Omental fat pad (tissue), 4 donors: Measurements from ENCODE around the gene NFE2L2. TPM values are rescaled to one million over a fixed set of nuclear protein-coding genes. Genes with fewer than 3 reads are reported as not detected.

Source experiments
- ATAC-seq: fragments of 150-250 bp; one replicate; pipeline ENCODE4 v1.9.1; 2016; ENCODE audit warnings: mild to moderate bottlenecking, moderate library complexity; ENCODE audit not compliant: low FRiP score
- DNase-seq: peaks from one replicate; pipeline ENCODE4 v3.0.0-alpha.2; 2019; ENCODE audit warnings: low spot score
- CTCF ChIP-seq, 3 donors: fragments of 450-650 bp; IDR thresholded peaks; one replicate each; pipeline ENCODE4 v1.5.1; 2016 to 2017; ENCODE audit warnings: antibody characterized with exemption in 3 of 3, mild to moderate bottlenecking in 3 of 3, moderate library complexity in 2 of 3
- total RNA-seq, 4 donors: library from RNA; depleted of rRNA; stranded (reverse); fragments of >200 nt; gene quantifications; one replicate each; pipeline ENCODE4 v1.1.0, GENCODE V29; 2016

The NFE2L2 gene
- total RNA-seq, 4 donors from 2014 or later, result 88.5 to 140 (median 106) TPM

- DNase-seq (no peak), ATAC-seq (no peak)
- no peak for TF ChIP-seq CTCF (IDR thresholded peaks at IDR 0.05)
Measured at GRCh38 chr2:177302552-177302951, 38.0 kb upstream of the NFE2L2 start.

- no peak for TF ChIP-seq CTCF (IDR thresholded peaks at IDR 0.05)
- DNase-seq (no peak), ATAC-seq (no peak)
Measured at GRCh38 chr2:177298191-177298590, 33.7 kb upstream of the NFE2L2 start.

- no peak for ATAC-seq
- DNase-seq, result no peak
- TF ChIP-seq CTCF (IDR thresholded peaks at IDR 0.05), result no peak
Measured at GRCh38 chr2:177296040-177296439, 31.5 kb upstream of the NFE2L2 start.

GRCh38 chr2:177295484-177295883 lies 31.0 kb upstream of the NFE2L2 start:
- ATAC-seq, result no peak
- no peak for DNase-seq
- no peak for TF ChIP-seq CTCF (IDR thresholded peaks at IDR 0.05)

- DNase-seq (no peak), ATAC-seq (no peak)
- no peak for TF ChIP-seq CTCF (IDR thresholded peaks at IDR 0.05)
Measured at GRCh38 chr2:177291701-177292100, 27.2 kb upstream of the NFE2L2 start.

GRCh38 chr2:177289824-177290628 lies 25.5 kb upstream of the NFE2L2 start:
- ATAC-seq, result no peak
- no peak for TF ChIP-seq CTCF (IDR thresholded peaks at IDR 0.05)
- DNase-seq, result no peak

- no peak for TF ChIP-seq CTCF (IDR thresholded peaks at IDR 0.05)
- no peak for ATAC-seq
- DNase-seq, result no peak
Measured at GRCh38 chr2:177287814-177288213, 23.3 kb upstream of the NFE2L2 start.
